HG03520 (cell line): Measurements from ENCODE around the gene LSM4.
"Not testable (repeated sequence)": the region's sequence is repeated elsewhere in the genome, so short reads cannot be mapped to it uniquely, and the experiment has no call there.

Source experiments
- ATAC-seq: cut with Tn5 transposase; IDR thresholded peaks from one replicate; pipeline ENCODE4 v1.9.1; 2021; ENCODE audit warnings: mild to moderate bottlenecking, moderate library complexity; ENCODE audit not compliant: unreplicated experiment

The LSM4 gene

GRCh38 chr19:18340990-18341868 lies 18.4 kb upstream of the LSM4 start:
- no peak for ATAC-seq

GRCh38 chr19:18340190-18340989 lies 17.5 kb upstream of the LSM4 start, which contains the start of gene PGPEP1:
TSS of gene PGPEP1 (plus strand) at chr19:18340598. CDS start at chr19:18340682, 84 bp downstream.
- no peak for ATAC-seq

GRCh38 chr19:18339723-18340122 lies 16.8 kb upstream of the LSM4 start:
- ATAC-seq: no peak

GRCh38 chr19:18338541-18338940 lies 15.7 kb upstream of the LSM4 start:
- no peak for ATAC-seq

GRCh38 chr19:18336121-18336520 lies 13.2 kb upstream of the LSM4 start:
- no peak for ATAC-seq

GRCh38 chr19:18333680-18334079 lies 10.8 kb upstream of the LSM4 start:
- ATAC-seq: no peak

GRCh38 chr19:18332917-18333530 lies 10.1 kb upstream of the LSM4 start:
- ATAC-seq: no peak

GRCh38 chr19:18330868-18331267 lies 8.0 kb upstream of the LSM4 start:
- no peak for ATAC-seq

- ATAC-seq: no peak
Measured at GRCh38 chr19:18329035-18329376, 6.1 kb upstream of the LSM4 start.

GRCh38 chr19:18328340-18329034 lies 5.6 kb upstream of the LSM4 start:
- peak; percentile 73 for ATAC-seq

- ATAC-seq: no peak
Measured at GRCh38 chr19:18326772-18327171, 3.9 kb upstream of the LSM4 start.

- not testable (repeated sequence) for ATAC-seq
Measured at GRCh38 chr19:18324373-18324731, 1.5 kb upstream of the LSM4 start.

GRCh38 chr19:18322318-18322758 lies 538 bp downstream of the LSM4 start:
- no peak for ATAC-seq

GRCh38 chr19:18321734-18322102 lies 1.2 kb downstream of the LSM4 start:
- ATAC-seq: no peak

- no peak for ATAC-seq
Measured at GRCh38 chr19:18320865-18321733, 1.8 kb downstream of the LSM4 start.

GRCh38 chr19:18319591-18320135 lies 3.2 kb downstream of the LSM4 start:
- ATAC-seq: no peak

- ATAC-seq: no peak
Measured at GRCh38 chr19:18317961-18318800, 4.7 kb downstream of the LSM4 start.

- ATAC-seq: no peak
Measured at GRCh38 chr19:18313398-18313797, 9.5 kb downstream of the LSM4 start.

GRCh38 chr19:18312092-18312534 lies 10.8 kb downstream of the LSM4 start:
- ATAC-seq: no peak
